Astrocyte of the cerebellum (primary cell): ENCODE data around the gene ERGIC2.
A peak's percentile ranks its signal among the peaks of the same experiment; 100 is the strongest.

ENCODE experiments used
- DNase-seq: peaks from one replicate; pipeline ENCODE4 v3.0.0-alpha.2; 2011; ENCODE audit warnings: low read depth
- H3K4me3 ChIP-seq: 2 replicates; pipeline ENCODE4 v1.5.1; 2011; ENCODE audit warnings: mild to moderate bottlenecking, low read depth, low read length, moderate library complexity
- CTCF ChIP-seq: IDR thresholded peaks from 2 replicates; pipeline ENCODE4 v1.5.1; 2012; ENCODE audit warnings: low read length, low read depth, moderate library complexity, mild to moderate bottlenecking; ENCODE audit errors: missing control alignments
- in situ Hi-C: cut with HindIII; loops from 2 replicates; pipeline ENCODE4 v1.10.0; 2017; ENCODE audit warnings: low sequenced_read_pairs

The ERGIC2 gene

GRCh38 chr12:29425722-29426121, 44.8 kb upstream of the ERGIC2 start:
- no peak for DNase-seq
- TF ChIP-seq CTCF, result no peak
- H3K4me3 ChIP-seq, result no peak overlapping the region
- in situ Hi-C loops, result no loop called here

- DNase-seq, result no peak
- TF ChIP-seq CTCF, result no peak
- in situ Hi-C loops, result no loop called here
Measured at GRCh38 chr12:29416748-29417147, 35.8 kb upstream of the ERGIC2 start.

GRCh38 chr12:29415111-29415510, 34.1 kb upstream of the ERGIC2 start:
- no peak overlapping the region for H3K4me3 ChIP-seq
- in situ Hi-C loops, result no loop called here
- TF ChIP-seq CTCF, result no peak
- DNase-seq, result peak; percentile 2

More at GRCh38 chr12:29416748-29417147, 35.8 kb upstream of the ERGIC2 start:
- no peak overlapping the region for H3K4me3 ChIP-seq

GRCh38 chr12:29414368-29414767, 33.4 kb upstream of the ERGIC2 start:
- H3K4me3 ChIP-seq, result no peak overlapping the region
- TF ChIP-seq CTCF, result no peak
- DNase-seq, result no peak
- in situ Hi-C loops, result no loop called here

- no peak for DNase-seq
- TF ChIP-seq CTCF, result no peak
- in situ Hi-C loops, result no loop called here
- H3K4me3 ChIP-seq, result no peak overlapping the region
Measured at GRCh38 chr12:29405561-29405960, 24.6 kb upstream of the ERGIC2 start.

GRCh38 chr12:29403991-29404390, 23.0 kb upstream of the ERGIC2 start:
- no peak for DNase-seq
- H3K4me3 ChIP-seq, result no peak overlapping the region
- in situ Hi-C loops, result no loop called here
- no peak for TF ChIP-seq CTCF

GRCh38 chr12:29402437-29402836, 21.5 kb upstream of the ERGIC2 start:
- TF ChIP-seq CTCF, result no peak
- in situ Hi-C loops, result no loop called here
- DNase-seq, result no peak
- no peak overlapping the region for H3K4me3 ChIP-seq
